Stimulated activated CD4-positive, alpha-beta T cell treated with anti-CD3 and anti-CD28 coated beads, Interleukin-4, amount 100 ng/mL, for 24 hours (primary cell): Measurements from ENCODE around the gene ZDHHC7.
"Not testable (repeated sequence)": the region's sequence is repeated elsewhere in the genome, so short reads cannot be mapped to it uniquely, and the experiment has no call there.

Experiments
- DNase-seq: peaks from one replicate; pipeline ENCODE4 v3.0.0-alpha.2; 2020

ZDHHC7 gene

GRCh38 chr16:85042606-85043005, 31.3 kb upstream of the ZDHHC7 start:
- no peak for DNase-seq

DNA sequence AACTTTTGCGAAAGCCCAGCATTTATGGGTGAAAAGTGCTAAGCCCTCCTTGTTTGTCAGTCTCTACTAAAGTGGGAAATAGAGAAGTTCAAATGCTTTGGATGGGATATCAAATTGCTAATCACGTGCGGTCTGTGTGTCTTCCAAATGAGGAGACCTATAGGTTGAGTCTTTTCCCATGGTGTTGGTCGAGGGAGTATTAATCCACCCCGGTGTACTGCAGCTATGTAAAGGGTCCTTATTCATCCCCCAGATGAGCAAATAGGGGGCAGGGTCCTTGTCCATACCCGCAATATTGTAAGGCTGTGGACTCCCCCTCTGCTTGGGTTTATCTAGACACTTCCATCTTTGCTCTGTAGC, 30.8 kb upstream of the ZDHHC7 start:
- no peak for DNase-seq

DNA sequence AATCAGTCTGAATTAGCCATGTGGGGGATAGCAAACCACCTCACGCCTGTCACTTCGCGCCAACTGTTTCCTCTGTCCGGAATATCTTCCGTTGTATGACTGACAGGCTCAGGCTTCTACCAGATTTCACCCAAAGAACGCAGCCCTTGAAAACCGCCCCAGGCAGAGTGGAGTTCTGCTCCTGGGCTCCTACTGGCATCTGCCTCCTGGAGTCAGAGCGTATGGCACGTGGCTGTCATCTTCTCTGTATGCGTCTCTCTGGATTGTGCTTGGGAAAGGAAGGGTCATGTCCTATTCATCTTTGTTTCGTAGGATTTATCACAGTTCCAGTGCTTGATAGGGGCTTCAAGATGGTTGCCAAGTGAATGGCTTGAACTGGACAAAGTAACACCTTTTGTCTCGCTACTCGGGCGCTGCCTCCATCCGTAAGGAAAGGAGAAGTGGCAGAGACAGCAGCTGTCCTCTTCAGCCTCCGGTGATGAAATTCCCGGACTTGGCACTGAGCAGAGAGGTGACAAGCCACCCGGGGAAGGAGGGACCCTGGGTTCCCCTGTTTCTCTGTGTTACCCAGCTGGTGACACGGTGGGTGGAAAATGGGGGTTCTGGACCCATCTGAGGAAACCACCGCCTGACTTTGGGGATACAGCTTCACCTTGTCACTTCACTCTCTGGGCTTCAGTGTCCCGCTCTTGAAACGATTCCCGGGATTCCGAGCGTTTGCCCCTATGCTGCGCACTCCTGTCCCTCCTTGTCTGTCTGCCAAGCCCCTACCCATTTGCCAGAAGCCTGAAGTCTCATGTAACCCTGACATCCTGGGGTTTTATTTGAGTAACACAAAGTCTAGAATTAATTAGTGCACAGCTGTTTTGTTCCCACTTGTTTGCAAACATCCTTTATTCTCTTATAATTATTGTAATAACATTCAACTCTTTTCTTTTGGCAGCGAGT, 30.2 kb upstream of the ZDHHC7 start:
- DNase-seq = no peak

DNA sequence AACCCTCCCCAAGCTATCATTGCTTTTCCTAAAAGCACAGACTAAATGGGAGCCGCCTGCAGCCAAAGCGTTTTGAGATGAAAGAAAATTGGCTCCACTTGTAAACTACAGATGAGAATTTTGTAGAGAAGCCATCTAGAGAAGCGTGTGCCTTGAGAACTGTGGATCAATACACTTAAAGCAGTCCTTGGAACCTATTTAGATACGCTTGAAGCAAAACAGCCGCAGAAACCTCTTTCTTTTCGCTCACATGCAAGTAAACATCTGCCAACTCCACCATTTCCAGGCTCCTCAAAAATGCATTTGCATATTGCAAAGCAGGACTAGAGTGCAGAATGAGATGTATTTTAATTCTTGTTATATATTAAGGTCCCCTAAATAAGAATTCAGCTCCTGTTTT, 29.4 kb upstream of the ZDHHC7 start:
- no peak for DNase-seq

DNA sequence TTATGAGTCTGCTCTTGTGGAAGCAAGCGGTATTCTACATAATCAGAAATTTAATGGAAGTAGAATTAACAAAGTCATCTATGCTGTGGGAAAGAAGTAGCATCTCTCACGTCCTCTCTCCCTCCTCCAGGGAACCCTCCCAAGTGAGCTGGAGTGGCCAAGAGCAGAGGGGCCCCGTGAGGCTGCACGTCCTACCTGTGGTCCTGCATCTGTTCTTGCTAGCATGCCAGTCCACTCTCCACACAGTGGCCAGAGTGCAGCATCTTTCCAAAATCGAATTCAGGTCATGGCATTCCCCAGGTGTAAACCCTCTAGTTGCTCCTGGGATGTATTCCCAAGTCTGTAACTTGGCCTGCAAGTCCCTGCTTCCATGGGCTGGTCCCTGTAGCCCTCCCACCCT, 26.4 kb upstream of the ZDHHC7 start:
- DNase-seq = no peak

DNA sequence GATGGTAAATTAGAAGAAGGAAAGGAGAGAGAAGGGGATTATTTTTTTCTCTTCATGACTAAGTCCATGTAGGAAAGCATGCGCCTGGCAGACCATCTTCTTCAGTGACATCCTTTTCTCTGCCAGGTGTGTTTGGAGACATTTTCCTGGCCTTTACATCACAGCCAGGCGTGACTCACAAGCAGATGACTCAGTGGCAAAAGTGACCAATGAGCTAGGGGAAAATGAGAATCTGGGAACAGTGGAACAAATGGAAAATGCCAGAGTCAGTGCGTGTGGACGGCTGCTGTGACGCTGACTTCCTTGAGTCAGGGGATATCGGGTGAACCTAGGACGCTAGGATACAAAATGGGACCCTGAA, 25.7 kb upstream of the ZDHHC7 start:
- no peak for DNase-seq

DNA sequence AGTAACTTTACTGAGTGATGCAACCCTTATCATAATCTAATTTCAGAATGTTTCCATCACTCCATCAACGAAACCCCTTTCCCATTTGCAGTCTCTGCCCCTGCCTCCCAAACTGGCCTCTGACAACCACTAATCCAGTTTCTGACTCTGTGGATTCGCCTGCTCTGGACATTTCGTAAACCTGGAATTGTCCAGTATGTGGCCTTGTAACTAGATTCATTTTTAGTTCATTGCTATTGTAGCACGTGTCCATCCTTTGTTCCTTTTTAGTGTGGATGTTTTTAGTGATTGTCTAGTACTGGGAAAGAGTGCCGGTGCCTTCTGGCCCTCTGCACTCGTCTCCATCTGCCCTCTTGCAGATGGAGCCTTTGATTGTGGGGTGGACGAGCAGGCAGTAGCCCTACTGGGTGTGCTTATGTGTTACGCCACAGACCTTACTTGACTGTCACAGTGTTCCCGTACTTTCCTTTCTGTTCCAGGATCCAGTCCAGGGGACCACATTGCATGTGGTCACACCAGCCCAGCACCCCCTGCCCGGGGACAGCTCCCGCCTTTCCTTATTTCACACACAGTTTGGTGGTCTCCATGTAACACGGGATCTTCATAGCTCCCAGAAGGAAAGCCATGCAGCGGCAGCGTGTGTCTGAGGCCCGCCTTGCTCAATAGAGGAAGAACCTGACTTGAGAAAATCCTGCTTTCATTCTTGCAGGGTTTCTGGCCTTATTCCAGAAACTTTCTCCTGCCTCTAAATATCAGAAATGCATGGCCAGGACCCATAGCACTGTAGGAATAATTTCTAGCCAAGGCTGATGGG, 25.1 kb upstream of the ZDHHC7 start:
- no peak for DNase-seq

GRCh38 chr16:85034591-85035433, 23.5 kb upstream of the ZDHHC7 start:
- no peak for DNase-seq

DNA sequence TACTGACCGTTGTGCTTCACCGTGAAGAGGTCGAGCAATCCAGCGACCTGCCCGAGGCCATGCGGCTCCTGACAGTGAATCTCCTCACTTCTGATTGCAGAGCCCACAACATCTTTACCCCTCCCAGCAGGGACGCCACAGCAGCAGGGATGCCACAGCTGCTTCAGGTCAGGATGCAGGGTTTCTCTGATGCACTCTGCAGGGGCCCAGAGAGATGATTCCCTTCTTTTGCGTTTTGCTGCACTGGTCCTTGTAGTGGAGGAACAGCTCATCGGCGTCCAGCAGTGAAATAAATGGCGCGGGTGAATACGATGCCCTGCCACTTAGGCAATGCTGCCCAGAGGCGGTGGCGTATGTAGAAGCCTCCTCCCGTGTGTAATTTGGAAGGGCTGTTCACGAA, 21.8 kb upstream of the ZDHHC7 start:
- DNase-seq = no peak

DNA sequence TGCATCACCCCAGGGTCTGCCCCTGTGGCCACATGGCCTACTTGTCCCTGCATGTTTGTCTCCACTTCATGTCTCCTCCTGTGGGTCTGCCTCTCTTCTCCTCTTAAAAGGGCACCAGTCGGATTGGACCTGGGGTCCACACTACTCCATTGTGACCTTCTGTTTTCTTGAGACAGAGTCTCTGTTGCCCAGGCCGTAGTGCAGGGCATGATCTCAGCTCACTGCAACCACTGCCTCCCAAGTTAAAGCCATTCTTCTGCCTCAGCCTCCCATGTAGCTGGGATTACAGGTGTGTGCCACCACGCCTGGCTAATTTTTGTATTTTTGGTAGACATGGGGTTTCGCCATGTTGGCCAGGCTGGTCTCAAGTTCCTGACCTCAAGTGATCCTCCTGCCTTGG, 20.9 kb upstream of the ZDHHC7 start:
- not testable (repeated sequence) for DNase-seq

DNA sequence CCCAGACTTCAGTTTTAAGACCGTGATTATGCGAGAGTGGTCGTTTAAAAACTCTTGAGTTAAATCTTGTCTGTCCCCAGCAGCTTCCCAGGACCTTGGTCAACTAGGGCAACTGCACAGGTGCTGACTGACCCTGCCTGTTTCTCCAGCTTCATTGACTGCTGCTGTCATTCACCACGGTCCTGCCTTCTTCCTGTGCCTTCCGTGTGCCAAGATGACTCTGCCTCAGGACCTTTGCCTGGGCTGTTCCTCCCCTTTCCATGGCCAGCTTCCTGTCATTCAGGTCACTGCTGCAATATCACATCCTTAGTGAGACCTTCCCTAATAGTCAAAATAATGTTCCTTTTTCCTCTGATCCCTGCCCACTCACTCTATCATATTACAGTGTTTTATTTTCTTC, 20.1 kb upstream of the ZDHHC7 start:
- no peak for DNase-seq

GRCh38 chr16:85029981-85030401, 18.7 kb upstream of the ZDHHC7 start:
- DNase-seq = no peak

DNA sequence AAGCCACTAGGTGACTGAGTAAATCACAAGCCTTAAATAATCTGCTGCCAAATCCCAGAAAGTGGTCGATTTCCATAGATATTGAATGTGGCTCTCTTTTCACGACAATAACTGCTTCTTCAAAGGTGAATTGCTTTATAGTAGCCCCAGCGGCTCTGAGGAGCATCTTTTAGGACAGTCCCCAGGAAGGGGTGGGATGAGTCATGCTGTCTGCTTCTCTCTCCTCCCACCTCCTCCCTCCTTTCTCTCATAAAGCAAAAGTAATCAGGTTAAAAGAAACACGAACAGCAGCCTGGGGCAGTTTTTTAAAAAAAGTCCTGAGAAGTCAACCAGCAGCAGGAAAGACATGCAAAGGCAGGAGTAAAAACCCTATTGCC, 18.1 kb upstream of the ZDHHC7 start:
- DNase-seq = peak; percentile 76

DNA sequence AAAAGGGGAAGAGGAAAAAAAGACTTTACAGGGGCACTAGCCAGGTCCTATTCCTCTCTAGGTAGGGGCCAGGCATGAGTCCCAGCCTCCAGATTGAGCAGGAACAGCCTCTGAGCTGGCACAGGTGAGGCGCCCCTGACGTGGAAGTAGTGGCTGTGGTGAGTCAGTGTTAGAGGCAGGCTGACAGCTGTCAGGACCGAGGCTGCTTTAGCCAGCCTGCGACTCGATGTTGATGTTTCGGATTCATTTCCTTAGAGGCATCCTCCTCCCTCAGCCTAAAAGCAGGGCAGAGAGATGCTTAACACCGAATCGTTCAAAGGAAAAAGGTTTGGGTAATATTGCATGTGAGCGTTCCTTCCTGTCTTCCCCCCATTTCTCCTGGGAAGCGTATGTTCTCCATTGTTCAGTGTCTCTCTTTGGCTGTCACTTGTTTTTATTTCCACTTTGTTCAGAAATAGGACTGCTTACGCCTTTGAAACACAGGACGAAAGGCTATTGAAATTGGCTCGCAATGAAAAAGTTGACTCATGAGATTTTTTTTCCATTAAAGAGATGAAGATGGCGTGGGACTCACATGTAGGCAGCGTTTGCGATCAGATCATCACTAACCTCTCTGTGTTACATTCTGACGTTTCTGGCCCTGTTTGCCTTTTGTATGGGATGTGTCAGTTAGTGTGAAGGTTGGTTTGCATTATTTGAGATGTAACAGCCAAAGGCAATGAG, 17.5 kb upstream of the ZDHHC7 start:
- peak; percentile 80 for DNase-seq

GRCh38 chr16:85027958-85028684, 16.8 kb upstream of the ZDHHC7 start:
- DNase-seq = peak; percentile 12

GRCh38 chr16:85027349-85027957, 16.1 kb upstream of the ZDHHC7 start, which contains the start of gene KIAA0513:
Gene KIAA0513, plus strand, starts transcription at chr16:85027795. Its CDS starts 39,277 bp downstream, at chr16:85067072.
- DNase-seq = peak; percentile 95

DNA sequence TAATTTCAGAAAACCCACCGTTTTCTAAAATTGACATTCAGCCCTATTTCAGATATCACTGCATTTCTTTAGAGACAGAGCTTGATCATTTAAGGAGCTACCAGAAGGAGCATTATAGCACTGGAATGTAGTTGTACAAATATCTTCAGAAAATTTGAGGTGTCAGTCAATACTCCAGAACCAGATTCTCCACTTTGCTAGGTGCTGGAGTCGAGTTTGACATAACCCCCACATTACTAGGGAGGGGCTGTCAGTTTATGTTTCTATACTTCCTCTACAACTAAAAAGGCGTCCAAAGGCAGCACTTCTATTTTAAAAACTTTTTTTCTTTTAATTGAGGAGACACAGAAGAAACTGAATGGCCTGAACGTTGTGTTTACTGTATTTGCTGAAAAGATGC, 15.4 kb upstream of the ZDHHC7 start:
- DNase-seq = no peak

DNA sequence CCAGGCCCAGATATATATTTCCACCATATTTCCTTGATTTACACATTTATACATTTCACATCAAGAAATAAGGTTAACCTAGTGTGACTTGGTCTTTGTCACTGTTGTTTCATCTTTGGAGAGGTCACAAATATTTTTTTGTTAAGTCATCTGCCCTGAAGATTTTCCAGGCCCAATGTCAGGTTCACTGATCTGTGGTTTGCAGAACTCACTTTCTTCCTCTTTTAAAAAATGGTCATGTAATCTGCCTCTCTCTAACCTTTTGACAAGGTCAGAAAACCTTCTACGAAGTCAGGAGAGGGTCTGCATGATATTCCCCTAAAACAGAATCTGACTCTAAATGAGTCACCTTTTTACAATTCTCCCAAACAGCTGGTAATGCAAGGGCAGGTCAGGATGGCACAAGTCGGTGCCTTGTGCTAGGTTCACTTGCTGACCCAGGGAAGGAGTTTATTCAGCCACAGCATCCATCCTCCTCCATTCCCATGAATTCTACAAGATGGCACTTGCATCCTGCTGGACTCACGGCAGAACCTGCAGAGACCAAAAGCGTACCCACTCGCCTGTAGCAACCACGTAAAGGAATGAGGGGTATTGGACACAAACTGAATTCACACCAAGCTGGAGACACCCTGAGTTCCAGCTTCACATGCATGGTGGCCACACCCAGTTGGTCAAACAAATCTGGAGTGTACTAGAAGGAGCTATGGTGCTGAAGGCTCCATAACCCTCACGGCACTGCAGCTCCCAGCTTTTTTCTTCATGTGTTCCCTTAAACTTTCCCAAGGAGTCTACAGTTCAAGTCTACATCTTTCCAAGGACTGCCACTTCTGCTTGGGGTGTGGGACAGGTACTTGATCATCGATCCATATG, 14.7 kb upstream of the ZDHHC7 start:
- DNase-seq = no peak

DNA sequence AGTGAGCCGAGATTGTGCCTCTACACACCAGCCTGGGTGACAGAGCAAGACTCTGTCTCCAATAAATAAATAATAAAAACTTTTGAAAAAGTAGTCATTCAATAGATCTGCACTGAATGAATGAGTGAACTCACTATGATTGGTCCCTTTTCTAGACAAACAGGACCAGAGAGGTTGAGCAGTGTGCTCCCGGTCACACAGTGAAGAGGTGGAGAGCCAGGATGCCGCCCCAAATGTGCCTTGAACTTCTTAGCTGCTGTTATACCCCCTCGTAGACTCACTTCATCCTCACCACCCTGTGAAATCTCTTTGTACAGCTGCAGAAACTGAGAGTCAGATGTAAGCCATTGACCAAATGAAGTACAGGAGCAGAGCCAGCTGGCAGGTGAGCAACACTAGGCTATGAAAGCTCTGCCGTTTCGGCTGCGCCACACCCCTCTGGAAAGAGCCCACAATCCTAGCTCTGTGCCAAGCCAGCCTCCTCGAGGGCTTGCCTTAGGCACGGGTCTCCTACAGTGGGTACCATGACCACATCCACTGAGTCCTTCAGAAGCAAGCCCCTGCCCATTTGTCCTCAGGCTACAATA, 8.4 kb upstream of the ZDHHC7 start:
- no peak for DNase-seq
